Activated CD4-positive, alpha-beta memory T cell treated with anti-CD3 and anti-CD28 coated beads, Interleukin-2, amount 10 ng/mL, durations not matched to agents 7 days and 5 days (primary cell): ENCODE measurements around the gene HBG2. TPM values are rescaled to one million over a fixed set of nuclear protein-coding genes. Genes with fewer than 3 reads are reported as not detected.
A peak's percentile ranks its signal among the peaks of the same experiment; 100 is the strongest.

ENCODE experiments used
- CTCF ChIA-PET: fragments of 350-600 bp; sonication (Branson Sonifier 250); formaldehyde crosslinking; loops from one replicate; lab custom pipeline; 2021; ENCODE audit warnings: antibody characterized with exemption, inconsistent platforms; lab: Charles Lee
- POLR2A ChIA-PET: fragments of 350-600 bp; sonication (Branson Sonifier 250); formaldehyde crosslinking; loops from one replicate; lab custom pipeline; 2021; ENCODE audit warnings: antibody characterized with exemption; lab: Charles Lee
- DNase-seq: peaks from one replicate; pipeline ENCODE4 v3.0.0-alpha.2; 2020
- H3K27ac Mint-ChIP-seq: one replicate; pipeline ENCODE4 v1.8.0; 2021; ENCODE audit warnings: mild to moderate bottlenecking, mixed read lengths
- H3K27me3 Mint-ChIP-seq: one replicate; pipeline ENCODE4 v1.8.0; 2021; ENCODE audit warnings: mixed read lengths
- H3K36me3 Mint-ChIP-seq: one replicate; pipeline ENCODE4 v1.8.0; 2021; ENCODE audit warnings: low read depth, mixed read lengths
- H3K4me1 Mint-ChIP-seq: one replicate; pipeline ENCODE4 v1.8.0; 2021; ENCODE audit warnings: mixed read lengths
- H3K4me3 Mint-ChIP-seq: one replicate; pipeline ENCODE4 v1.8.0; 2021; ENCODE audit warnings: mild to moderate bottlenecking, mixed read lengths
- H3K9me3 Mint-ChIP-seq: one replicate; pipeline ENCODE4 v1.8.0; 2021; ENCODE audit warnings: mixed read lengths
- total RNA-seq, 2 experiments: library from RNA; stranded (reverse); gene quantifications; one replicate each; pipeline ENCODE4 v1.2.3, GENCODE V29; 2021

HBG2 gene
- total RNA-seq, 2 experiments from 2014 or later, result not detected

GRCh38 chr11:5288906-5289550 lies 34.4 kb upstream of the HBG2 start:
- Mint-ChIP-seq H3K9me3 (no peaks in the 10 kb centered on the region), H3K27me3 (no peaks in the 10 kb centered on the region), H3K4me3 (no peak overlapping the region), H3K36me3 (no peaks in the 10 kb centered on the region), H3K27ac (no peak overlapping the region), H3K4me1 (no peaks in the 10 kb centered on the region)
- POLR2A ChIA-PET, result no interaction called here
- DNase-seq, result no peak
- CTCF ChIA-PET, result no interaction called here

- no peak for DNase-seq
- ChIA-PET POLR2A (no interaction called here), CTCF (no interaction called here)
- no peaks in the 10 kb centered on the region for H3K27me3 Mint-ChIP-seq
- no peak overlapping the region for H3K27ac Mint-ChIP-seq
- no peaks in the 10 kb centered on the region for H3K4me1 Mint-ChIP-seq
- H3K36me3 Mint-ChIP-seq, result no peaks in the 10 kb centered on the region
- H3K4me3 Mint-ChIP-seq, result no peak overlapping the region
- H3K9me3 Mint-ChIP-seq, result no peaks in the 10 kb centered on the region
Observed at GRCh38 chr11:5288108-5288905, 33.7 kb upstream of the HBG2 start.

- no peak overlapping the region for H3K27ac Mint-ChIP-seq
- ChIA-PET POLR2A (no interaction called here), CTCF (no interaction called here)
- no peaks in the 10 kb centered on the region for H3K9me3 Mint-ChIP-seq
- no peak overlapping the region for H3K4me3 Mint-ChIP-seq
- no peak for DNase-seq
- no peaks in the 10 kb centered on the region for H3K36me3 Mint-ChIP-seq
- H3K27me3 Mint-ChIP-seq, result no peaks in the 10 kb centered on the region
- H3K4me1 Mint-ChIP-seq, result no peaks in the 10 kb centered on the region
Observed at GRCh38 chr11:5286901-5287300, 32.3 kb upstream of the HBG2 start.

DNA sequence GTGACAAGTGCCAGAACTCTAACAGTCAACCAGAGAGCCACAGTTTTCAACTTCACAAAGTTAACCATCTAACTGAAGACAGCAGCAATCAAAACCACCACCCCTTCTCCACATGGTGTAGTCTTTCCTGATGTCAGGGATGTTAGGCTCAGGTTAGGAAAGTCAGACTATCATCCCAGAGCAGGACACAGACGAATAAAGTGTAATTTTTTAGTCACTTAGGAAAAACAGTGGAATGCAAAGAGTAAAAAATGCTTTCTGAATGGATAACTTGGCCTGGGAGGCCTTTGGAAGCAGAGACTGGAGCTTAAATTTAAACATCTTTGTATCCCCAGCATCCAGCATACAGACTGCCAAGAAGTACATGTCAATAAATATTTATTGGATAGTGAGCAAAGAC lies 31.8 kb upstream of the HBG2 start:
- Mint-ChIP-seq H3K27ac (no peak overlapping the region), H3K4me1 (no peaks in the 10 kb centered on the region), H3K9me3 (no peaks in the 10 kb centered on the region), H3K36me3 (no peaks in the 10 kb centered on the region), H3K27me3 (no peaks in the 10 kb centered on the region), H3K4me3 (no peak overlapping the region)
- DNase-seq, result no peak
- CTCF ChIA-PET, result no interaction called here
- POLR2A ChIA-PET, result no interaction called here

DNA sequence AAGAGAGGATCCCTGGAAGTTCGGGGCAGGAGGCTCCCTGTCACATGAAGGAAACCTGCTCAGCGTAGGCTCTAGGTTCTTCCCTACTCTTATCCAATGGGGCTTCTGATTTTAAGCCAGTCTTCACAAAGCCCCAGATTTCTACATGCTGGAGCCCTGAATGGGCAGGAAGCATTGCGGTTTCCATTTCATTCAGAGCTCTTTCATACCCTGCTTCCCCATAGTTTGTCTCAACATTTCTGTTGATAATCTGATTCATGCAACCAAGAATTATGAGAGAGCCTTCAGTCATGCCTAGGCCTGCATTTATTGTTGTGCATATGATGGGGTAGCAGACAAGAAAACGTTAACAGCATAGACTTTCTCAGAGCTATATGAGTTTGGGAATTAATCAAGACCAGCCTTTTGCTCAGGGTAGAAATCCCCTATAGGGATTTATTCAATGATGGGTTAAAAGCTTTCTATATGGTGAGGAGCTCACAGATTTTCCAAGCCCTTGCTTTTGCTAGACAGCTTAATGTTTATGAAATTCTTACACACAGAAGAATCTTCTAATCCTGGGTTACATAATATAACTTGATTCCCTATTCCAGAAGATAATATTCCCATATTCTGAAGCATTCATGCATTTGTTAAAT lies 31.2 kb upstream of the HBG2 start:
- no peak for DNase-seq
- Mint-ChIP-seq H3K27me3 (no peaks in the 10 kb centered on the region), H3K27ac (no peak overlapping the region), H3K4me3 (no peak overlapping the region), H3K36me3 (no peaks in the 10 kb centered on the region), H3K9me3 (no peaks in the 10 kb centered on the region), H3K4me1 (peaks cover under 1% of the 10 kb centered on the region)
- ChIA-PET CTCF (no interaction called here), POLR2A (no interaction called here)

DNA sequence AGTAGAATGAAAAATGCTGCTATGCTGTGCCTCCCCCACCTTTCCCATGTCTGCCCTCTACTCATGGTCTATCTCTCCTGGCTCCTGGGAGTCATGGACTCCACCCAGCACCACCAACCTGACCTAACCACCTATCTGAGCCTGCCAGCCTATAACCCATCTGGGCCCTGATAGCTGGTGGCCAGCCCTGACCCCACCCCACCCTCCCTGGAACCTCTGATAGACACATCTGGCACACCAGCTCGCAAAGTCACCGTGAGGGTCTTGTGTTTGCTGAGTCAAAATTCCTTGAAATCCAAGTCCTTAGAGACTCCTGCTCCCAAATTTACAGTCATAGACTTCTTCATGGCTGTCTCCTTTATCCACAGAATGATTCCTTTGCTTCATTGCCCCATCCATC lies 30.1 kb upstream of the HBG2 start:
- H3K27ac Mint-ChIP-seq, result no peak overlapping the region
- POLR2A ChIA-PET, result no interaction called here

GRCh38 chr11:5283882-5284281 lies 29.3 kb upstream of the HBG2 start:
- Mint-ChIP-seq H3K27me3 (no peaks in the 10 kb centered on the region), H3K27ac (no peak overlapping the region), H3K9me3 (no peaks in the 10 kb centered on the region), H3K4me1 (peaks cover 8% of the 10 kb centered on the region), H3K4me3 (no peak overlapping the region), H3K36me3 (no peaks in the 10 kb centered on the region)
- CTCF ChIA-PET, result interaction anchor here (1.0 kb wide), 1 partner anchor 9 kb away, joined by 3 read pairs; no protein-coding TSS in a partner anchor
- POLR2A ChIA-PET, result no interaction called here
- DNase-seq, result no peak

More for the DNA sequence above, 30.1 kb upstream of the HBG2 start:
- CTCF ChIA-PET, result interaction anchor here (1.0 kb wide), 1 partner anchor 10 kb away, joined by 3 read pairs; no protein-coding TSS in a partner anchor
- no peaks in the 10 kb centered on the region for H3K36me3 Mint-ChIP-seq
- peaks cover 8% of the 10 kb centered on the region for H3K4me1 Mint-ChIP-seq
- H3K4me3 Mint-ChIP-seq, result no peak overlapping the region
- DNase-seq, result no peak
- H3K9me3 Mint-ChIP-seq, result no peaks in the 10 kb centered on the region
- H3K27me3 Mint-ChIP-seq, result no peaks in the 10 kb centered on the region

DNA sequence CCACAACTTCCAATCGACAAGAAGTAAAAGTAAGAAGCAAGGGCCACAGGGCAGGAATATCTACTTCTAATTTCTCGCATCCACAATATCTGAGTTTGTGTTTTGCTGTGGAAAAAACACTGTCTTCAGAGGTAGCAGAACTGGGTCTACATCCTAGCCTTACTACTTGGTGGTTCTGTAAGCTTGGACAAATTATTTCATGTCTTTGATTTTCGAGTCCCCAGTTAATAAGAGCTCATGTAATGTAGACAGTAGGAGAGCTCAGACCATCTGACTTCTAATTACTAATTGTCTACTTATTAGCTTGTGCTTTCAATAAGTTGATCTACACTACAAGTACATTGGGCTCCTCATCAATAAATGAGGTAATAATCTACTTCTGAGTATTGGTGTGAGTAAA lies 28.5 kb upstream of the HBG2 start:
- H3K27me3 Mint-ChIP-seq, result no peaks in the 10 kb centered on the region
- ChIA-PET POLR2A (no interaction called here), CTCF (interaction anchor here (0.7 kb wide), 1 partner anchor 19 kb away, joined by 3 read pairs; no protein-coding TSS in a partner anchor)
- H3K4me3 Mint-ChIP-seq, result no peak overlapping the region
- H3K9me3 Mint-ChIP-seq, result no peaks in the 10 kb centered on the region
- H3K36me3 Mint-ChIP-seq, result no peaks in the 10 kb centered on the region
- peaks cover 8% of the 10 kb centered on the region for H3K4me1 Mint-ChIP-seq
- no peak for DNase-seq
- H3K27ac Mint-ChIP-seq, result no peak overlapping the region

- DNase-seq, result no peak
- Mint-ChIP-seq H3K4me3 (no peak overlapping the region), H3K9me3 (no peaks in the 10 kb centered on the region), H3K27me3 (no peaks in the 10 kb centered on the region), H3K4me1 (peaks cover 8% of the 10 kb centered on the region), H3K27ac (no peak overlapping the region), H3K36me3 (no peaks in the 10 kb centered on the region)
- ChIA-PET POLR2A (no interaction called here), CTCF (interaction anchor here (0.7 kb wide), 1 partner anchor 20 kb away, joined by 3 read pairs; no protein-coding TSS in a partner anchor)
Observed at GRCh38 chr11:5282628-5283027, 28.0 kb upstream of the HBG2 start.

GRCh38 chr11:5281596-5281995 lies 27.0 kb upstream of the HBG2 start:
- Mint-ChIP-seq H3K4me3 (no peak overlapping the region), H3K36me3 (no peaks in the 10 kb centered on the region), H3K9me3 (no peaks in the 10 kb centered on the region), H3K4me1 (peaks cover 8% of the 10 kb centered on the region), H3K27ac (no peak overlapping the region), H3K27me3 (no peaks in the 10 kb centered on the region)
- no peak for DNase-seq
- CTCF ChIA-PET, result interaction anchor here (0.9 to 1.9 kb wide), 2 partner anchors 9 to 17 kb away, joined by 3 to 8 read pairs; no protein-coding TSS in a partner anchor
- POLR2A ChIA-PET, result no interaction called here

DNA sequence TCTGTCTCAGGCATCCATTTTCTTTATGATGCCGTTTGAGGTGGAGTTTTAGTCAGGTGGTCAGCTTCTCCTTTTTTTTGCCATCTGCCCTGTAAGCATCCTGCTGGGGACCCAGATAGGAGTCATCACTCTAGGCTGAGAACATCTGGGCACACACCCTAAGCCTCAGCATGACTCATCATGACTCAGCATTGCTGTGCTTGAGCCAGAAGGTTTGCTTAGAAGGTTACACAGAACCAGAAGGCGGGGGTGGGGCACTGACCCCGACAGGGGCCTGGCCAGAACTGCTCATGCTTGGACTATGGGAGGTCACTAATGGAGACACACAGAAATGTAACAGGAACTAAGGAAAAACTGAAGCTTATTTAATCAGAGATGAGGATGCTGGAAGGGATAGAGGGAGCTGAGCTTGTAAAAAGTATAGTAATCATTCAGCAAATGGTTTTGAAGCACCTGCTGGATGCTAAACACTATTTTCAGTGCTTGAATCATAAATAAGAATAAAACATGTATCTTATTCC lies 26.1 kb upstream of the HBG2 start:
- H3K27ac Mint-ChIP-seq, result no peak overlapping the region
- H3K36me3 Mint-ChIP-seq, result no peaks in the 10 kb centered on the region
- DNase-seq, result peak; percentile 42
- no peaks in the 10 kb centered on the region for H3K9me3 Mint-ChIP-seq
- ChIA-PET POLR2A (no interaction called here), CTCF (interaction anchor here (1.9 kb wide), 1 partner anchor 10 kb away, joined by 8 read pairs; no protein-coding TSS in a partner anchor)
- no peaks in the 10 kb centered on the region for H3K27me3 Mint-ChIP-seq
- peaks cover 8% of the 10 kb centered on the region for H3K4me1 Mint-ChIP-seq
- no peak overlapping the region for H3K4me3 Mint-ChIP-seq

- Mint-ChIP-seq H3K27ac (no peak overlapping the region), H3K9me3 (no peaks in the 10 kb centered on the region), H3K36me3 (no peaks in the 10 kb centered on the region), H3K27me3 (peaks cover under 1% of the 10 kb centered on the region), H3K4me1 (peaks cover 8% of the 10 kb centered on the region), H3K4me3 (no peak overlapping the region)
- POLR2A ChIA-PET, result no interaction called here
- CTCF ChIA-PET, result no interaction called here
- no peak for DNase-seq
Observed at GRCh38 chr11:5279471-5280090, 25.0 kb upstream of the HBG2 start.
